ENCODE data around the gene LPAR2.
"Not testable (repeated sequence)": the region's sequence is repeated elsewhere in the genome, so short reads cannot be mapped to it uniquely, and the experiment has no call there.

Gene LPAR2

DNA sequence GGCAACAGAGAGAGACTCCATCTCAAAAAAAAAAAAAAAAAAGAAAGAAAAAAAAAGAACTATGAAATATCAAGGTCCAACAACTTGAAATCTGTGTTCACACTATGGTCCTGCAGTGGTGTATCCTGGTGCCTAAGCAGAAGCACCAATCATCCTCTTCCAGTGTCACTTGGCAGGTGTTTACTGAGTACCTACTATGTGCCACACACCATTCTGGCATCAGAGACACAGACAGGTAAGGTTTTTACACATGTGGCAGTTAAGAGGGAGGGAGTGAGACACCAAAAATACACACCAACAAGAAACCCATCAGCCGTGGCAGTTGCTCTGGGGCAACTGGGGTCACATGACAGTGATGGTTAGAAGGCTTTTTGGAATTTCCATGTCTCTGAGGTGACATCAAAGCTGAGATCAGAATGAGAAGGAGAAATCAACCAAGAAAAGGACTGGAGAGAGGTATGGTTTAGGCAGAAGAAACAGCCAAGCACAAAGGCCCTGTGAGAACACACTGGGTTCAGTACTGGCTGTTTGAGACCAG, 27.2 kb downstream of the LPAR2 start:
- Histone ChIP-seq H3K4me1 (ENCODE audit: control insufficient read depth, insufficient read depth, low read length, poor library complexity, severe bottlenecking) (peaks cover 70% of the 10 kb centered on the region), H3K9me3 (ENCODE audit: control insufficient read depth, low read length) (no peaks in the 10 kb centered on the region), H3K4me3 (ENCODE audit: insufficient read depth, low read depth, low read length, poor library complexity, severe bottlenecking) (no peak overlapping the region), H3K36me3 (ENCODE audit: control insufficient read depth, insufficient read depth, low read length) (no peaks in the 10 kb centered on the region), H3K27ac (ENCODE audit: insufficient read depth, low read length, poor library complexity, severe bottlenecking) (peak overlapping the region; percentile 69), H3K27me3 (replicated peaks; ENCODE audit: control insufficient read depth, insufficient read depth, low read length, poor library complexity, severe bottlenecking) (no peaks in the 10 kb centered on the region)
- DNase-seq = no peak

DNA sequence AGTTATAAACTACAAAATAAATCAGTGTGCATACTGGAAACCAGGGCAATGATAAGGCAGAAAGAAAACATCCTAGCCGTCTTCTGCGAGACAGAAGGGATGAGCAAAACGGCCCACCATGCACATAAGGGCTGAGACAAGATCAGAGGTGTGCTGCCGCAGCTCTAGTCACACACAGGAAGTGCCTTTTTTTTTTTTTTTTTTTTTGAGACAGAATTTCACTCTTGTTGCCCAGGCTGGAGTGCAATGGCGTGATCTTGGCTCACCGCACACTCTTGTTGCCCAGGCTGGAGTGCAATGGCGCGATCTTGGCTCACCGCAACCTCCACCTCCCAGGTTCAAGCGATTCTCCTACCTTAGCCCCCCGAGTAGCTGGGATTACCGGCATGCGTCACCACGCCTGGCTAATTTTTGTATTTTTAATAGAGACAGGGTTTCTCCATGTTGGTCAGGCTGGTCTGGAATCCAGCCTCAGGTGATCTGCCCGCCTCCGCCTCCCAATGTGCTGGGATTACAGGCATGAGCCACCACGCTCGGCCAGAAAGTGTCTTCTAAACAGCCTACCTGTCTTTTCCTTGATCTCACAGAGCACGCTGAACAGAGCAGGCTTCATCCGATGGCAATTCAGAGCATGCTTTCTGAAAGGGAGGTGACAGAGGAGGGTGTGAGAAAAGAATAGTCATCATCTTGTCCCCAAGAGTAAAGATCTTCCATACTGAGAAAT, 29.1 kb downstream of the LPAR2 start:
- not testable (repeated sequence) for H3K4me3 ChIP-seq (ENCODE audit: insufficient read depth, low read depth, low read length, poor library complexity, severe bottlenecking); H3K27me3 ChIP-seq (replicated peaks; ENCODE audit: control insufficient read depth, insufficient read depth, low read length, poor library complexity, severe bottlenecking); H3K9me3 ChIP-seq (ENCODE audit: control insufficient read depth, low read length); H3K36me3 ChIP-seq (ENCODE audit: control insufficient read depth, insufficient read depth, low read length)
- Histone ChIP-seq H3K27ac (ENCODE audit: insufficient read depth, low read length, poor library complexity, severe bottlenecking) (peak overlapping the region; percentile 97), H3K4me1 (ENCODE audit: control insufficient read depth, insufficient read depth, low read length, poor library complexity, severe bottlenecking) (peaks cover 65% of the 10 kb centered on the region)
- DNase-seq = peak; percentile 58 to 66 (median 66)

DNA sequence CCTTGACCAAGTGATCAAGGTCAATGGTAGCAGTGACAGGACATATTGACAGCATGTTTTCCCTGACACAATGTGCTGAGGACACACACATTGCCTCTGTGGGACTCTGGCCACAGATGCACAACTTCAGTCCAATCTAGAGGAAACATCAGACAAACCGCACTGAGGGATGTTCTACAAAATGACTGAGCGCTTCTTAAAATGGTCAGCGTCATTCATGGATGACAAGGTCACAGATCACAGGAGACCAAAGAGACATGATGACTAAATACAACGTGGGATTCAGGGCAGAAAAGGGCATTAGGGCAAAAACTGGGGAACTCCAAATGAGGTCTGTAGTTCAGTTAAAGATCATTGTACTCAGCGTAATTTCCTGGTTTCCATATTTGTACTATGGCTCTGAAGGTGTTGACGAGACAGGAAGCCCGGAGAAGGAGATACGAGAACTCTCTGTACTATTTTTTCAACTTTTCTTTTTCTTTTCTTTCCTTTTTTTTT, 30.2 kb downstream of the LPAR2 start:
- H3K9me3 ChIP-seq (ENCODE audit: control insufficient read depth, low read length) = no peaks in the 10 kb centered on the region
- H3K36me3 ChIP-seq (ENCODE audit: control insufficient read depth, insufficient read depth, low read length) = no peaks in the 10 kb centered on the region
- H3K4me3 ChIP-seq (ENCODE audit: insufficient read depth, low read depth, low read length, poor library complexity, severe bottlenecking) = no peak overlapping the region
- DNase-seq = peak; percentile 57 to 62 (median 61)
- H3K4me1 ChIP-seq (ENCODE audit: control insufficient read depth, insufficient read depth, low read length, poor library complexity, severe bottlenecking) = peaks cover 57% of the 10 kb centered on the region
- H3K27me3 ChIP-seq (replicated peaks; ENCODE audit: control insufficient read depth, insufficient read depth, low read length, poor library complexity, severe bottlenecking) = no peaks in the 10 kb centered on the region
- peak overlapping the region; percentile 97 for H3K27ac ChIP-seq (ENCODE audit: insufficient read depth, low read length, poor library complexity, severe bottlenecking)

DNA sequence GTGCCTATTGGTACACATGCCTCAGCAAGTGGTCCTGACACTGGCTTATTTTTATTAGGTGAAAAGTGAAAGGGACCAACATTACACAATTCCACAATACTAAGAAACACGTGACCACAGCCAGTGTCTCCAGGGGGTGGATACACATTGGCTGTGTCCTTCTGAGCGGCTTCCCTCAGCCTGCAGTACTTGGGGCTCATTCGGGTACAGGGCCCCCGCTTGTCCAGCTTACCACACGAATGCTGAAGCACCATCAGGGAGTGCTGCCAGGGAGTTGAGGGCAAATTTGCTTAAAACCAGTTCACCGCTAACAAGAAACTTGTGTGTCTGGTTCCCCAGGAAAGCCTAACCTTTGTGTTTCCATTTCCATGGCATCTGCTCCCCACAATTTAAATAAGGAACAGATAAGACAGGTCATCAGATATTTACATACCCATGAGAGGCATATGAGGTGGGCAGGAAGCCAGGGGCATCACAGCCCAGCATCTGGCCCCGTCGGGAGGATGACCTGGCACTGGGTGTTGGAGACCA, 32.8 kb downstream of the LPAR2 start:
- Histone ChIP-seq H3K4me3 (ENCODE audit: insufficient read depth, low read depth, low read length, poor library complexity, severe bottlenecking) (no peak overlapping the region), H3K27me3 (replicated peaks; ENCODE audit: control insufficient read depth, insufficient read depth, low read length, poor library complexity, severe bottlenecking) (no peaks in the 10 kb centered on the region), H3K27ac (ENCODE audit: insufficient read depth, low read length, poor library complexity, severe bottlenecking) (no peak overlapping the region), H3K9me3 (ENCODE audit: control insufficient read depth, low read length) (no peaks in the 10 kb centered on the region), H3K36me3 (ENCODE audit: control insufficient read depth, insufficient read depth, low read length) (peaks cover 8% of the 10 kb centered on the region), H3K4me1 (ENCODE audit: control insufficient read depth, insufficient read depth, low read length, poor library complexity, severe bottlenecking) (peaks cover 51% of the 10 kb centered on the region)
- DNase-seq = no peak

DNA sequence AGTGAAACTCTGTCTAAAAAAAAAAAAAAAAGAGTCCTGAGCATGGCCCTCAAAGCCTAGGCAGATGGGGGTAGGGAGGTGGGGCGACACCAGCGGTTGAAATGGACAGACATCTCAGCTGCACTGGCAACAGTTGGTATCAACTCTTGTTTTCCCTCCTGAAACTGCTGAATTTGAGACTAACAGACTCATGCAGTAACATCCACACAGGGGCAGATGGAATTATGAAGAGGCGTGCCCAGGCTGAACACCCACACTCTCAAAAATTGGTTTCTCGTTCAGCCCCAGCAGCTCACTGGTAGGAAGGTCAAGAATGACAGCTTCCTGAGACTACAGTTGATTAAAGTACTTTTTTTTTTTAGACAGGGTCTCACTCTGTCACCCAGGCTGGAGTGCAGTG, 33.6 kb downstream of the LPAR2 start:
- H3K9me3 ChIP-seq (ENCODE audit: control insufficient read depth, low read length) = no peaks in the 10 kb centered on the region
- H3K27ac ChIP-seq (ENCODE audit: insufficient read depth, low read length, poor library complexity, severe bottlenecking) = no peak overlapping the region
- peaks cover 50% of the 10 kb centered on the region for H3K4me1 ChIP-seq (ENCODE audit: control insufficient read depth, insufficient read depth, low read length, poor library complexity, severe bottlenecking)
- H3K27me3 ChIP-seq (replicated peaks; ENCODE audit: control insufficient read depth, insufficient read depth, low read length, poor library complexity, severe bottlenecking) = no peaks in the 10 kb centered on the region
- no peak for DNase-seq
- H3K4me3 ChIP-seq (ENCODE audit: insufficient read depth, low read depth, low read length, poor library complexity, severe bottlenecking) = no peak overlapping the region
- peaks cover 8% of the 10 kb centered on the region for H3K36me3 ChIP-seq (ENCODE audit: control insufficient read depth, insufficient read depth, low read length)

DNA sequence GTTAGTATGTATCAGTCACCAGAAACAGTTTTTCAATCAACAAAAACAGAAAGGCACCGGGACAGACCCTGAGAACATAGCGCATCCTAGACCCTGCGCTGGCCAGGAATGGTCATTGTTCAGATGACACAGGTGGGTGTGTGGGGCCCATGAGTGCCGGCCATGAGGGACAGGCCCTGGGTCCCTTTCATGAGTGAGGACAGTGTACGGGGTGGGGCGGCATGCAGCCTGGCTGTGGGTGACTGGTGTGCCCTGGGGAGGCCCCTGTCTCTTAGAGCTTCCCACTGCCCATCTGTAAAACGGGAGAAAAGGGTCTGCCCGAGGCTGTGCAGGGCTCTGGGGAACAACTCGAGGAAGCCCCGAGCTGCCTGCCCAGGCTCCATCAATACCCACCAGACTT, 35.3 kb downstream of the LPAR2 start:
- peaks cover 37% of the 10 kb centered on the region for H3K4me1 ChIP-seq (ENCODE audit: control insufficient read depth, insufficient read depth, low read length, poor library complexity, severe bottlenecking)
- no peaks in the 10 kb centered on the region for H3K27me3 ChIP-seq (replicated peaks; ENCODE audit: control insufficient read depth, insufficient read depth, low read length, poor library complexity, severe bottlenecking)
- H3K4me3 ChIP-seq (ENCODE audit: insufficient read depth, low read depth, low read length, poor library complexity, severe bottlenecking) = no peak overlapping the region
- DNase-seq = no peak
- H3K36me3 ChIP-seq (ENCODE audit: control insufficient read depth, insufficient read depth, low read length) = peaks cover 8% of the 10 kb centered on the region
- peak overlapping the region; percentile 82 for H3K27ac ChIP-seq (ENCODE audit: insufficient read depth, low read length, poor library complexity, severe bottlenecking)
- H3K9me3 ChIP-seq (ENCODE audit: control insufficient read depth, low read length) = no peaks in the 10 kb centered on the region

DNA sequence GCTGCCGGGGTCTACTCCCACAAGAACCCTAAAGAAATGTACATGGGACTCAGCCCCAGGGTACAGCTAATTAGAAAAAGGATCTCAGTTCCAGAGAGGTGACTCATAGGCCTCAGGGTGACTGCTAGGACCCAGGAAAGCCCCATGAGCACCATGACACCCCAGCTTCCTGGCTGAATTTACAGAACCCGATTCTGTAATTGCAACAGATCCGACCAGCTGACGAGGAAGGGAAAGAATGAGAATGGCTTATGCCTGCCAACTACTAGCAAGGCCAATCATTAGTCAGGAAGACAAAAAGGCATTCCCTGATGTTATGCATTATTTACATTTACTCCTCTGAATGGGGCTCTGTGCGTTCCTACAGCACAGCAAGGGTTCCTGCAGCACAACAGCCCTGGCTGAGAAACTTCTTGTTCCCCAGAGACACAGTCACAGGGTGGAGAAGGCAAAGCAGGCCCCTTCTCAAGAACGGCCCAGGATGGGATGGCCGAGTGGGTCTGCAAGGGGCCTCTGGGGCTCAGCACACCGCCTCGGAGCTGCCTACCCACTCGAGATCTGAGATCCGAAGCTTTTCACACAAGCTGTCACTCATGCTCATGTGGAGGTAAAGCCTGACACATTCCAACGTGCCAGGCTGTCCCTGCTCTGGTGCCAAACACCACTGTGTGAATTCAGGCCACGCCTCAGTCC, 36.7 kb downstream of the LPAR2 start:
- Histone ChIP-seq H3K4me3 (ENCODE audit: insufficient read depth, low read depth, low read length, poor library complexity, severe bottlenecking) (no peak overlapping the region), H3K9me3 (ENCODE audit: control insufficient read depth, low read length) (no peaks in the 10 kb centered on the region), H3K36me3 (ENCODE audit: control insufficient read depth, insufficient read depth, low read length) (peaks cover 8% of the 10 kb centered on the region), H3K4me1 (ENCODE audit: control insufficient read depth, insufficient read depth, low read length, poor library complexity, severe bottlenecking) (peaks cover 25% of the 10 kb centered on the region), H3K27me3 (replicated peaks; ENCODE audit: control insufficient read depth, insufficient read depth, low read length, poor library complexity, severe bottlenecking) (no peaks in the 10 kb centered on the region), H3K27ac (ENCODE audit: insufficient read depth, low read length, poor library complexity, severe bottlenecking) (peak overlapping the region; percentile 82)
- peak; percentile 71 to 74 (median 73) for DNase-seq

DNA sequence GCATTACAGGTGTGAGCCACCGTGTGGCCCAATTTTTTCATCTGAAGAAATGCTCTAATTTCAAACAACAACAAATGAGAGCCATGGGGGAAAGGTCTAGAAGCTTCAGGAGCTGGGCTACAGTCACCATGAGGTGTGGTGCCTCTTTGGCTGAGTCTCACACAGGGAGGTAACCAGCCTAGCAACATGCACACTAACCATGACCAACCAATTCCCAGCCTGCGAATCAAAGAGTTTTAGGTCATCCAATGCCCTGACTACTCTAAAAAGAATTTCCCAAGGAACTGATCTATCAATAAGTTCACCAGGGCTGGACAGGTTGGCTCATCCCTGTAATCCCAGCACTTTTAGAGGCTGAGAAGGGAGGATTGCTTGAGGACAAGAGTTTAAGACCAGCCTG, 39.5 kb downstream of the LPAR2 start:
- no peak overlapping the region for H3K27ac ChIP-seq (ENCODE audit: insufficient read depth, low read length, poor library complexity, severe bottlenecking)
- no peaks in the 10 kb centered on the region for H3K27me3 ChIP-seq (replicated peaks; ENCODE audit: control insufficient read depth, insufficient read depth, low read length, poor library complexity, severe bottlenecking)
- DNase-seq = no peak
- no peak overlapping the region for H3K4me3 ChIP-seq (ENCODE audit: insufficient read depth, low read depth, low read length, poor library complexity, severe bottlenecking)
- no peaks in the 10 kb centered on the region for H3K9me3 ChIP-seq (ENCODE audit: control insufficient read depth, low read length)
- peaks cover 24% of the 10 kb centered on the region for H3K4me1 ChIP-seq (ENCODE audit: control insufficient read depth, insufficient read depth, low read length, poor library complexity, severe bottlenecking)
- H3K36me3 ChIP-seq (ENCODE audit: control insufficient read depth, insufficient read depth, low read length) = peaks cover 8% of the 10 kb centered on the region

DNA sequence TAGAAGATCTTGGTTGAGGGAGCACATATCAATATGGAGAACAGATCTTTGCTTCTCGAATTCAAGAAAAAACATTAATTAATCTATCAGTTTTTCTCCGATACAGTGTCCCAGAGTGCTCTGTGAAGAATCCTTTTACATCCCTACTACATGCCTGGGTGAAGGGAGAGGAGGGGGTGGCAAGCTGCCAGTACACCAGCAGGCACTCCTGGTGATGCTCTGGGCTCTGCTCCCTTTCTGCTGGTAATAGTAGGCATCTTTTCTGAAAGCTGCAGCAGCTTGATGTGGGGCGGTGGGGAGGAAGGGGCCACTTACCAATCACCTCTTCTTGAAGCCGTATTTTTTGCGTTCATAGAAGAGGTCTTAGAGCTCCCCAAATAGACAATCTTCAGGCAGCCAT, 40.2 kb downstream of the LPAR2 start:
- H3K4me3 ChIP-seq (ENCODE audit: insufficient read depth, low read depth, low read length, poor library complexity, severe bottlenecking) = no peak overlapping the region
- no peak for DNase-seq
- peaks cover 8% of the 10 kb centered on the region for H3K36me3 ChIP-seq (ENCODE audit: control insufficient read depth, insufficient read depth, low read length)
- H3K9me3 ChIP-seq (ENCODE audit: control insufficient read depth, low read length) = no peaks in the 10 kb centered on the region
- peaks cover 24% of the 10 kb centered on the region for H3K4me1 ChIP-seq (ENCODE audit: control insufficient read depth, insufficient read depth, low read length, poor library complexity, severe bottlenecking)
- no peak overlapping the region for H3K27ac ChIP-seq (ENCODE audit: insufficient read depth, low read length, poor library complexity, severe bottlenecking)
- no peaks in the 10 kb centered on the region for H3K27me3 ChIP-seq (replicated peaks; ENCODE audit: control insufficient read depth, insufficient read depth, low read length, poor library complexity, severe bottlenecking)

DNA sequence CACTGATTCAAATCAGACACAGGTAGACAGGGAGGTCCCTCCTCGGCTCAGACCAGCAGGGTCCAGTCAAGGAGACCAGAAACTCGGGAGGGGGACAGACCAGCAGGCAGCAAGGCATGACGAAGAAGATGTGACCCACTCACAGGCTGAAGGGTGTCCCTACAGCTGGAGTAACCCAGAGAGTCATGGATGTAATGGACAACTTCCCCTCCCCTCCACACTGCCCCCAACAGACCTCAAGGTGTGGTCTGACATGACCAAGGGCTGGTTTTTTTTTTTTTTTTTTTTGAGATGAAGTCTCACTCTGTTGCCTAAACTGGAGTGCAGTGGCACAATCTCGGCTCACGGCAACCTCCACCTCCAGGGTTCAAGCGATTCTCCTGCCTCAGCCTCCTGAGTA, 43.7 kb downstream of the LPAR2 start:
- Histone ChIP-seq H3K4me3 (ENCODE audit: insufficient read depth, low read depth, low read length, poor library complexity, severe bottlenecking) (no peak overlapping the region), H3K36me3 (ENCODE audit: control insufficient read depth, insufficient read depth, low read length) (peaks cover 5% of the 10 kb centered on the region), H3K9me3 (ENCODE audit: control insufficient read depth, low read length) (no peaks in the 10 kb centered on the region), H3K27me3 (replicated peaks; ENCODE audit: control insufficient read depth, insufficient read depth, low read length, poor library complexity, severe bottlenecking) (no peaks in the 10 kb centered on the region), H3K4me1 (ENCODE audit: control insufficient read depth, insufficient read depth, low read length, poor library complexity, severe bottlenecking) (peaks cover 7% of the 10 kb centered on the region), H3K27ac (ENCODE audit: insufficient read depth, low read length, poor library complexity, severe bottlenecking) (no peak overlapping the region)
- DNase-seq = no peak
